Fibroblast of skin of right quadriceps (primary cell): ENCODE data around the gene ASTN1.

Source experiments
- DNase-seq: peaks from one replicate; pipeline ENCODE4 v3.0.0-alpha.2; 2013

The ASTN1 gene

DNA sequence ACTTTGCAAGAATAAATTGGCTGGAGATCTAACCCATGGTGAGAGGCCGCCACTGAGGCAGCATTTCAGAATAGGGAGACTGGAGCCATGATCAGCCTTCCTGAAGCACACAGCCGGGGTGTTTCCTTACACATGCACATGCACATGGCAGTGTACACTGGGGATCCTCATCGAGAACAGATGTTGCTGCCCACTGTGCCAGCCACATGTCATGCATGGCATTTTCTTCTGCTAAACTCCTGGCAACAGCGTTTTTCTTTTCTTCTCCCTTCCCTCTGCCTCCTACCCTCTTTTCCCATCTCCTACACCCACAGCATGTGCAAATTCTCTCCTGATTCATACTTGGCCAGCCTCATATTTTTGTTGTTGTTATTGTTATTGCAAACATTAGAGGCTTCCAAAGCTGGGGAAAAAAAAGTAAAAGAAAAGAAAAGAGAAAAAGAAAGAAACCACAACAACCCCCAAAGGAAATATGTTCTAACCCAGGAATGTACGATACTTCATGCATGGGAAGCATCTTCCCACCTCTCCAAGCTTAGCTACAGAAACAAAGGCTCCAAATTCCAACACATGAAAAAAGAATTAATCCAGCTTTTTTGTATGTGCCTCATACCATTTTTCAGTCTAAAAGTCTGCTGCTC, 344.0 kb downstream of the ASTN1 start:
- DNase-seq, result peak; percentile 64

DNA sequence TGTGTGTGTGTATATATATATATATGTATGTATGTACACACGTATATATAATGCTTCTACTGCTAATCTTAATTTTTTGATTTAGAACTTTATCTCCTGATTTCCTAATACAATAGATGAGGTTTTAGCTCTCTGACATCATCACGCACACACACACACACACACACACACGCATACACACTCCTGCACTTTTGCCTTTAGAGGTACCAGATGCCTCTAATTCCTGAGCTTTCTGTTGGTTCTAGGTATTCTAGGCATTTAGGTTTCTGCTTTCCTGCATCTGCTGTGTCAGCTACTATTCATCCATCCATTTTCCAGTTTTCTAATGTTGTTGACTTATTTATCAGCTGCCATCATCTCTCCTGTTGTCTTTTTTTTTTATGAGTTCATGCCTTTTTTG, 348.3 kb downstream of the ASTN1 start:
- no peak for DNase-seq

DNA sequence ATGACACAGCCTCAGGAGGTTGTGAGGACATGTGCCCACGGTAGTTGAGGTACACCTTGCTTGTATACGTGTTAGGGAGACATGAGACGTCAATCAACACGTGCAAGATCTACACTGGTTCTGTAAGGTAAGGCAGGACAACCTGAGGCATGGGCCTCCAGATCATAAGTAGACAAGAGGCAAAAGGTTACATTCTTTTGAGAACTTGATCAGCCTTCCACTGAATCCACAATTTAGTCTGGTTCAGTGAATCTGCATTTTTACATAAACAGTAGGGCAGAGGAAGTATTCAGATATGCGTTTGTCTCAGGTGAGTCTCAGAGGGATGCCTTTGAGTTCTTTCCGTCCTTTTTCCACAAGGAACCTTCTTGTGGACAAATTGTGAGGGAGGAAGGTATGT, 348.9 kb downstream of the ASTN1 start:
- DNase-seq, result no peak

DNA sequence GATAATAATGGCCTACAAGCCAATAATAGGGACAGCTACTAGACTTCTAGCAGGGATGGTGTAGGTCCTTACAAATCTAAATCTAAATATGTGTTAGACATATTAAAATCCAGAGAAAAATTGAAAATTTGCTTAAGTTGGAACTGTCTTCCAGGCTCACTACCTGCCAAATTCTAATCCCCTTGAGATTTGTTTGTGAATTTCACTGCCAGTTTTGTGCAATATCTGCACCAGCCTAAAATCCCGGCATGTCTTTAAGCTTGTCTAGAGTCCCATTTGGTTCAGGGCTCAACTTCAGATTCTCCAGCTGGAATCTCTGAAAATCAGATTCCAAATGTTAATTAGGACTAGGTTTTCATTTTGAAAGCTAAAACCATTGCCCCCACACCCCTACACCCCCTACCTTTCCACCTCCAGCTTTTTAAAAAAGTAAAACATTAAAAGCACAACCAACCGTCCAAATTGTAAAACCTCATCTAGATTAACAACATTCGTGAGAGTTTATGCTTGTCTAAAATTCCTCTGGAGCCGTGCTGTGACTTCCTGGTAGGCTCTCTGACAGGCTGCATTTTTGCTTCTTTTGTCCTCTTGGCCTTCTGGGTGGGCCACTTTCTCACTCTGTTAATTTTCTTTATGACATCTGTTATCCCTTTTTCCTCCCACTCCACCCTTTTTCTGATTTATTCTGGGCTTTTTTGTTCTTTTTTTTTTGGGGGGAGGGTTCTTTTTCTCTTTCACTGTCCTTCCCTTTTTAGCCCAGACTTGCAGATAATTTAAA, 352.8 kb downstream of the ASTN1 start:
- DNase-seq, result no peak

DNA sequence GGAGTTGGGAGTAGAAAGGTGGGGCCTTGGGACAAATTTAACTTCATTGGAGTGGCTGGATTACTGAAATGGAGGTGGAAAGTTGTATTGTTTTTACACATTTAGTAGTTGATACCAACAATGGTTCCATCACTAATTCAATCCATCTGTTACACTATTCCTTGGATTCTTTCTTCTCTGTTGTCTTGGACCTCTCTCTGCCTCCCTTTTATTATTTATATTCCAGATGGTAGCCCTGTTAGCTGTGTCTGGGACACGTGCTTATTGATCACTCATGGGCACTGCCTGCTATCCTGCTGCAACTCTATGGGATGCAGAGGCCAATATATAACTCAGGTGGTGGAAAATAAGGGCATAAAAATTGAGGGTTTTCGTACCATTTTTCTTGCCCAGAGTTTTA, 355.2 kb downstream of the ASTN1 start:
- DNase-seq, result no peak
